RWPE2 (cell line): ENCODE measurements around the gene CXADR.
A peak's percentile ranks its signal among the peaks of the same experiment; 100 is the strongest.

Experiments
- ATAC-seq: fragments of 200-7000 bp; cut with Tn5 transposase; 3 replicates; pipeline ENCODE4 v1.9.1; 2021; ENCODE audit warnings: low read depth
- DNase-seq: peaks from one replicate; pipeline ENCODE4 v3.0.0-alpha.2; 2020; ENCODE audit warnings: low spot score
- H3K27ac ChIP-seq: fragments of 450-650 bp; 2 replicates; pipeline ENCODE4 v1.5.1; 2017; ENCODE audit warnings: mild to moderate bottlenecking; ENCODE audit not compliant: poor library complexity, severe bottlenecking
- H3K27me3 ChIP-seq: fragments of 250-450 bp; sonication (Bioruptor Pico); 2 replicates; pipeline ENCODE4 v1.5.1; 2021; ENCODE audit warnings: mild to moderate bottlenecking, moderate library complexity; ENCODE audit not compliant: insufficient read depth, poor library complexity, severe bottlenecking
- H3K36me3 ChIP-seq: fragments of 250-450 bp; sonication (Bioruptor Pico); 2 replicates; pipeline ENCODE4 v1.5.1; 2020; ENCODE audit warnings: low read depth, mild to moderate bottlenecking, moderate library complexity
- H3K4me1 ChIP-seq: fragments of 250-450 bp; sonication (Bioruptor Pico); 2 replicates; pipeline ENCODE4 v1.5.1; 2021; ENCODE audit warnings: mild to moderate bottlenecking, moderate library complexity; ENCODE audit not compliant: insufficient read depth, poor library complexity, severe bottlenecking
- H3K4me3 ChIP-seq: fragments of 250-450 bp; sonication (Bioruptor Pico); 2 replicates; pipeline ENCODE4 v1.5.1; 2021; ENCODE audit warnings: mild to moderate bottlenecking, moderate library complexity; ENCODE audit not compliant: severe bottlenecking
- H3K9me3 ChIP-seq: fragments of 250-450 bp; sonication (Bioruptor Pico); 2 replicates; pipeline ENCODE4 v1.5.1; 2021; ENCODE audit warnings: mild to moderate bottlenecking, moderate library complexity; ENCODE audit not compliant: severe bottlenecking
- TF ChIP-seq, protein P1 (sequence below): fragments of 450-650 bp; IDR thresholded peaks from one replicate; pipeline ENCODE4 v1.5.1; 2017; ENCODE audit warnings: mild to moderate bottlenecking, moderate library complexity; ENCODE audit not compliant: poor library complexity, severe bottlenecking

The CXADR gene

DNA sequence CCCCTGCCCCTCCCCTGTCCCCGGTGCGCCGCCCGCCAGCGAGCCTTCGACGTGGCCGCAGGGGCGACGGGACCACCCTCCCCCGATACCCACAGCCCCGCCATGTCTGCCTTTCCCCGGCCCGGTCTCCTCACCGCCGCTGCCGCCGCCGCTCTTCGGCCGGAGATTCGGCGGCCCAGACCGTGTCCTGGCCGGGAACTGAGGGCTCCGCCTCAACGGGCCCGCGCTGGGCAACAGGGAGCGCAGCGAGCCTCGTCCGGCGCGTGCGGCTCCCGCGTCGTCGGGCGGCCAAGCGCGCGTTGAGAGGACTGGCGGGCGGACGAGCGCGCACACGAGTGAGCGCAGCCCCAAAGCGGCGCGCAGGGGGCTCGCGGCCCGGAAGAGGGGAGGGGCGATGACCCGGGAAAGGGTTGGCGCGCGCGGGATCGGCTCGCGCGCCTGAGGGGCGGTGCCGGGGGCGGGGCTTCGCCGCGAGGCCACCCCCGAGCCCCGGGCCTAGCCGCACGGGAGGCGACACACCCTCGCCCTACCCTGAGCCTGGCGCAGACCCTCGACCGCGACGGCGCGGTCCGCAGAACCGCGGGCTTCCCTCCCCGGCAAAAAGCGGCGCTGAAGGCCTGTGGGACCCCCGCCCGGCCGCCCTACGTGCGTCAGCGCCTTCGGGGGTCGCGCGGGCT, 99.9 kb downstream of the CXADR start, which contains the start of gene BTG3:
BTG3 (minus strand) TSS at position 337 of the 677 bp plus-strand sequence. CDS start 3,757 bp downstream, outside the sequence.
- TF ChIP-seq, protein P1, sequence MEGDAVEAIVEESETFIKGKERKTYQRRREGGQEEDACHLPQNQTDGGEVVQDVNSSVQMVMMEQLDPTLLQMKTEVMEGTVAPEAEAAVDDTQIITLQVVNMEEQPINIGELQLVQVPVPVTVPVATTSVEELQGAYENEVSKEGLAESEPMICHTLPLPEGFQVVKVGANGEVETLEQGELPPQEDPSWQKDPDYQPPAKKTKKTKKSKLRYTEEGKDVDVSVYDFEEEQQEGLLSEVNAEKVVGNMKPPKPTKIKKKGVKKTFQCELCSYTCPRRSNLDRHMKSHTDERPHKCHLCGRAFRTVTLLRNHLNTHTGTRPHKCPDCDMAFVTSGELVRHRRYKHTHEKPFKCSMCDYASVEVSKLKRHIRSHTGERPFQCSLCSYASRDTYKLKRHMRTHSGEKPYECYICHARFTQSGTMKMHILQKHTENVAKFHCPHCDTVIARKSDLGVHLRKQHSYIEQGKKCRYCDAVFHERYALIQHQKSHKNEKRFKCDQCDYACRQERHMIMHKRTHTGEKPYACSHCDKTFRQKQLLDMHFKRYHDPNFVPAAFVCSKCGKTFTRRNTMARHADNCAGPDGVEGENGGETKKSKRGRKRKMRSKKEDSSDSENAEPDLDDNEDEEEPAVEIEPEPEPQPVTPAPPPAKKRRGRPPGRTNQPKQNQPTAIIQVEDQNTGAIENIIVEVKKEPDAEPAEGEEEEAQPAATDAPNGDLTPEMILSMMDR: no peak
- Histone ChIP-seq H3K27me3 (no peaks in the 10 kb centered on the region), H3K4me1 (peaks cover 21% of the 10 kb centered on the region), H3K36me3 (peaks cover 21% of the 10 kb centered on the region), H3K27ac (peak within 1 kb of the TSS; percentile 40), H3K4me3 (peak within 1 kb of the TSS; percentile 62), H3K9me3 (no peaks in the 10 kb centered on the region)
- peak; percentile 71 for ATAC-seq
- peak; percentile 62 for DNase-seq

DNA sequence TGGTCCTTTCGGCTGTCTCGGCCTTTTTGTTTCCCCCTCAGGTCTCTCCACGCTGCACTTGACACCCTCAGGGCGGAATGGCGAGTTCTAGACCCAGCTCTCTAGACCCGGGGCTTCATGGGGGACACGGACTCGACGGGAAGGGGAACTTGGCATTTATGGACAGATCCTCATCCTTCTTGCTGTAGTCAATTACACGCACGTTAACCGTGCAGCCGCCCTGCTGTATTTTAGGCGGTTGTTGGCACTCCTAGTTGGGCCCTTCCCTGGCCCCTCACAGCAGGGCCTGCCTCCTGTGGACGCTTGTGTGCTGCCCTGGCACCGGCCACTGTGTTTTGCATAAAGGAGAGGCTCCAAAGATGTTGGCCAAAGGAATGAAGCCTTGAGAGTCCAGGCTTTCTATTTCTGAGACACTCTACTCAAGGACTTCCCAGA, 100.4 kb downstream of the CXADR start:
- Histone ChIP-seq H3K27ac (no peak overlapping the region), H3K27me3 (no peaks in the 10 kb centered on the region), H3K36me3 (peaks cover 16% of the 10 kb centered on the region; the same call in 1 of the 2 replicates), H3K9me3 (no peaks in the 10 kb centered on the region), H3K4me3 (peak overlapping the region; percentile 62), H3K4me1 (peaks cover 16% of the 10 kb centered on the region)
- DNase-seq (no peak), ATAC-seq (no peak)
- TF ChIP-seq, protein P1: no peak

DNA sequence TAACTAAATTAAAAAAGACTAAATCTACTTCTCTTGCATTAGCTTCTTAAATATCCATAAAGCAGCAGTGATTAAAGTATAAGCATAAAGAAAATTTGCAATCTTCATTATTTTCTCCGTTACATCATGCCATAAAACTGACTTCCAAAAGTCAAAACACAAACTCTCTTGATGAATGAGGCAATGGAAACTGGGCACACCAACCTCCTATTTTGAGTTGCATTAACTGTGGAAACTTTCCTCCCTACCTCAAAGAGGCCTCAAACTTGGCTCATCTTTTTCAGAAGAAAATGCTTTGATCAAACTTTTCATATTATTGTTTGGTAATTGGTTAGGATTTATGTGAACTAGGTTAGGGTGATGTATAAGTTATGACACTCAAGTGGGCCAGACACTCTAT, 104.0 kb downstream of the CXADR start:
- H3K9me3 ChIP-seq: no peaks in the 10 kb centered on the region
- DNase-seq (no peak), ATAC-seq (no peak)
- no peaks in the 10 kb centered on the region for H3K36me3 ChIP-seq
- H3K4me1 ChIP-seq: no peaks in the 10 kb centered on the region
- TF ChIP-seq, protein P1: no peak
- H3K27ac ChIP-seq: no peak overlapping the region
- H3K4me3 ChIP-seq: no peak overlapping the region
- H3K27me3 ChIP-seq: no peaks in the 10 kb centered on the region

DNA sequence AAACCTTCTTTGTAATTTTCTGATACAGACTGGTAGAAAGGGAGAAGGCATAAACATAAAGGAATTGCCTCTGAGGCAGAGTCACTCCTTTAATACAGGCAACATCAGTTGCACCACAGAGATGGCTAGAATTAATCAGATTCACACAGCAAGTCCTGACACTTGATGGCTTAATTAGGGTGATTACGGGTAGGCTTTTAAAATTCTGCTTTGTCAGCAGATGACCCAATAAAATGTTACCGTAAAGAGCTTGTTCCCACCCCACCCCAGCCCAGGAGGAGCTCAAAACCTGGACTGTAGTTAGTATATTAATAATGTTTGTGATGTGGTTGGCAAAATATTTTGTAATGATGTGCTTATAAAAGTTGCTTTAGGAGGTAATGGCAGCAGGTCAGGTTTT, 109.2 kb downstream of the CXADR start:
- ATAC-seq: no peak
- no peak for DNase-seq

More for the DNA sequence above, 109.2 kb downstream of the CXADR start:
- Histone ChIP-seq H3K36me3 (no peaks in the 10 kb centered on the region), H3K9me3 (no peaks in the 10 kb centered on the region), H3K4me1 (no peaks in the 10 kb centered on the region), H3K27ac (no peak overlapping the region), H3K4me3 (no peak overlapping the region), H3K27me3 (peaks cover 4% of the 10 kb centered on the region)
- TF ChIP-seq, protein P1: no peak
